Stimulated activated CD4-positive, alpha-beta T cell treated with anti-CD3 and anti-CD28 coated beads, Interleukin-12 subunit alpha, Interleukin-12 subunit beta, amount 100 ng/mL, for 48 hours (primary cell): ENCODE data around the gene BOLA1.
"Not testable (repeated sequence)": the region's sequence is repeated elsewhere in the genome, so short reads cannot be mapped to it uniquely, and the experiment has no call there.

Source experiments
- DNase-seq, 3 donors: peaks; one replicate each; pipeline ENCODE4 v3.0.0-alpha.2; 2020; ENCODE audit warnings: low read depth in 2 of 3, low spot score in 1 of 3

BOLA1 gene

GRCh38 chr1:149899460-149900284 lies at the start of gene BOLA1:
Gene BOLA1 (plus strand): TSS chr1:149899568. CDS start chr1:149900060, 492 bp downstream.
- peak; percentile 67 to 81 (median 75) for DNase-seq

GRCh38 chr1:149849947-149850360 lies 49.4 kb upstream of the BOLA1 start:
- no peak for DNase-seq

- not testable (repeated sequence) for DNase-seq
Measured at GRCh38 chr1:149850732-149851345, 48.5 kb upstream of the BOLA1 start.

GRCh38 chr1:149851585-149852213 lies 47.7 kb upstream of the BOLA1 start:
- DNase-seq: not testable (repeated sequence)

- not testable (repeated sequence) for DNase-seq
Measured at GRCh38 chr1:149852263-149852662, 47.1 kb upstream of the BOLA1 start.

- not testable (repeated sequence) for DNase-seq
Measured at GRCh38 chr1:149860271-149860670, 39.1 kb upstream of the BOLA1 start.

- DNase-seq: not testable (repeated sequence)
Measured at GRCh38 chr1:149860684-149861496, 38.5 kb upstream of the BOLA1 start.

GRCh38 chr1:149861497-149862054 lies 37.8 kb upstream of the BOLA1 start:
- DNase-seq: not testable (repeated sequence)

GRCh38 chr1:149866887-149867286 lies 32.5 kb upstream of the BOLA1 start:
- DNase-seq: not testable (repeated sequence)

- DNase-seq: not testable (repeated sequence)
Measured at GRCh38 chr1:149873060-149873459, 26.3 kb upstream of the BOLA1 start.

GRCh38 chr1:149877211-149877946 lies 22.0 kb upstream of the BOLA1 start:
- no peak for DNase-seq

GRCh38 chr1:149879556-149879955 lies 19.8 kb upstream of the BOLA1 start:
- DNase-seq: no peak

- DNase-seq: no peak
Measured at GRCh38 chr1:149881876-149882275, 17.5 kb upstream of the BOLA1 start.

GRCh38 chr1:149883598-149884247 lies 15.6 kb upstream of the BOLA1 start:
- no peak for DNase-seq

GRCh38 chr1:149884433-149885338 lies 14.7 kb upstream of the BOLA1 start:
- peak in 2 of 3 donors; percentile 16 to 36 for DNase-seq

- DNase-seq: peak; percentile 70 to 79 (median 76)
Measured at GRCh38 chr1:149885339-149886120, 13.8 kb upstream of the BOLA1 start.

- DNase-seq: not testable (repeated sequence)
Measured at GRCh38 chr1:149886121-149886395, 13.3 kb upstream of the BOLA1 start.
